Neural cell (in vitro differentiated cells): ENCODE results near the gene ZBTB7C. TPM values are rescaled to one million over a fixed set of nuclear protein-coding genes. Genes with fewer than 3 reads are reported as not detected.

Experiments
- H2AFZ ChIP-seq: fragments of 200-600, 300-800 bp; sonication (generic), shearing (Covaris generic); 2 replicates; pipeline ENCODE4 v1.6.0; 2014; ENCODE audit warnings: low read depth, mild to moderate bottlenecking, antibody characterized with exemption, low read length, moderate library complexity
- H3F3A ChIP-seq: fragments of 200-600 bp; shearing (Covaris generic); 2 replicates; pipeline ENCODE4 v1.6.1; 2016; ENCODE audit warnings: mild to moderate bottlenecking, moderate library complexity, mixed read lengths, antibody characterized with exemption, low read length; ENCODE audit not compliant: insufficient read depth, poor library complexity, severe bottlenecking
- H3K27ac ChIP-seq: fragments of 200-600, 300-800 bp; sonication (generic), shearing (Covaris generic); 2 replicates; pipeline ENCODE4 v1.5.1; 2014; ENCODE audit warnings: mild to moderate bottlenecking, low read length, moderate library complexity
- H3K27me3 ChIP-seq: fragments of 300-800, 200-600 bp; sonication (generic), shearing (Covaris generic); 2 replicates; pipeline ENCODE4 v1.6.0; 2014; ENCODE audit warnings: mild to moderate bottlenecking, low read depth, low read length, moderate library complexity; ENCODE audit not compliant: insufficient read depth
- H3K36me3 ChIP-seq: fragments of 300-800, 200-600 bp; sonication (generic), shearing (Covaris generic); 2 replicates; pipeline ENCODE4 v1.5.1; 2014; ENCODE audit warnings: mild to moderate bottlenecking, antibody characterized with exemption, low read length, moderate library complexity; ENCODE audit not compliant: insufficient read depth
- H3K4me2 ChIP-seq: fragments of 300-800, 200-600 bp; sonication (generic), shearing (Covaris generic); 2 replicates; pipeline ENCODE4 v1.6.0; 2014; ENCODE audit warnings: mild to moderate bottlenecking, low read length
- H3K4me3 ChIP-seq: fragments of 300-800, 200-600 bp; sonication (generic), shearing (Covaris generic); 2 replicates; pipeline ENCODE4 v1.5.1; 2014; ENCODE audit warnings: mild to moderate bottlenecking, low read length, moderate library complexity
- H3K79me2 ChIP-seq: fragments of 200-600 bp; shearing (Covaris generic); replicated peaks from 2 replicates; pipeline ENCODE4 v1.6.0; 2014; ENCODE audit warnings: mild to moderate bottlenecking, low read length, moderate library complexity; ENCODE audit not compliant: insufficient read depth
- H3K9ac ChIP-seq: fragments of 300-800, 200-600 bp; sonication (generic), shearing (Covaris generic); 2 replicates; pipeline ENCODE4 v1.6.1; 2016; ENCODE audit warnings: mild to moderate bottlenecking, low read length, mixed read lengths
- H3K9me2 ChIP-seq: fragments of 200-600 bp; shearing (Covaris generic); 2 replicates; pipeline ENCODE4 v1.6.1; 2016; ENCODE audit warnings: mild to moderate bottlenecking, low read length, mixed read lengths; ENCODE audit not compliant: insufficient read depth
- H3K9me3 ChIP-seq: fragments of 200-600, 300-800 bp; sonication (generic), shearing (Covaris generic); 2 replicates; pipeline ENCODE4 v1.6.1; 2016; ENCODE audit warnings: mild to moderate bottlenecking, mixed run types, low read length, moderate library complexity, mixed read lengths
- H4K20me1 ChIP-seq: fragments of 200-600 bp; shearing (Covaris generic); 2 replicates; pipeline ENCODE4 v1.6.1; 2016; ENCODE audit warnings: mild to moderate bottlenecking, mixed run types; ENCODE audit not compliant: insufficient read depth
- EP300 ChIP-seq: fragments of 450-650 bp; conservative IDR thresholded peaks from 2 replicates; pipeline ENCODE4 v1.6.1; 2014; ENCODE audit warnings: antibody characterized with exemption, mild to moderate bottlenecking, moderate library complexity; ENCODE audit not compliant: poor library complexity, severe bottlenecking
- EZH2 ChIP-seq: fragments of 200-600, 300-800 bp; shearing (Covaris generic), sonication (generic); IDR thresholded peaks from 2 replicates; pipeline ENCODE4 v1.6.1; 2014; ENCODE audit warnings: antibody characterized with exemption, low read length, borderline replicate concordance, mild to moderate bottlenecking; ENCODE audit not compliant: insufficient read depth, poor library complexity, severe bottlenecking
- MXI1 ChIP-seq: fragments of 450-650 bp; conservative IDR thresholded peaks from 2 replicates; pipeline ENCODE4 v1.6.1; 2014; ENCODE audit warnings: antibody characterized with exemption, mild to moderate bottlenecking; ENCODE audit not compliant: poor library complexity, severe bottlenecking
- POLR2AphosphoS5 ChIP-seq: IDR thresholded peaks from 2 replicates; pipeline ENCODE4 v1.6.1; 2012
- RAD21 ChIP-seq: fragments of 450-650 bp; conservative IDR thresholded peaks from 2 replicates; pipeline ENCODE4 v1.6.1; 2014; ENCODE audit warnings: antibody characterized with exemption, mild to moderate bottlenecking, moderate library complexity
- SMC3 ChIP-seq: fragments of 450-650 bp; conservative IDR thresholded peaks from 2 replicates; pipeline ENCODE4 v1.6.1; 2014; ENCODE audit warnings: antibody characterized with exemption, mild to moderate bottlenecking, moderate library complexity; ENCODE audit not compliant: poor library complexity
- TAF1 ChIP-seq: IDR thresholded peaks from 2 replicates; pipeline ENCODE4 v1.6.1; 2012; ENCODE audit warnings: low read depth
- polyA plus RNA-seq: library from polyadenylated mRNA; depleted of rRNA; stranded (reverse); fragments of >200 nt; gene quantifications from 2 replicates; pipeline ENCODE4 v1.2.3, GENCODE V29; 2014
- TF ChIP-seq, protein P1 (sequence below): IDR thresholded peaks from 2 replicates; pipeline ENCODE4 v1.6.1; 2012; ENCODE audit warnings: borderline replicate concordance
- TF ChIP-seq, protein P2 (sequence below): fragments of 450-650 bp; IDR thresholded peaks from 2 replicates; pipeline ENCODE4 v1.5.1; 2014; ENCODE audit warnings: antibody characterized with exemption, mild to moderate bottlenecking, moderate library complexity; ENCODE audit not compliant: poor library complexity, severe bottlenecking

Gene ZBTB7C
- polyA plus RNA-seq, 1 donor from 2014 or later, result 2.4 TPM

DNA sequence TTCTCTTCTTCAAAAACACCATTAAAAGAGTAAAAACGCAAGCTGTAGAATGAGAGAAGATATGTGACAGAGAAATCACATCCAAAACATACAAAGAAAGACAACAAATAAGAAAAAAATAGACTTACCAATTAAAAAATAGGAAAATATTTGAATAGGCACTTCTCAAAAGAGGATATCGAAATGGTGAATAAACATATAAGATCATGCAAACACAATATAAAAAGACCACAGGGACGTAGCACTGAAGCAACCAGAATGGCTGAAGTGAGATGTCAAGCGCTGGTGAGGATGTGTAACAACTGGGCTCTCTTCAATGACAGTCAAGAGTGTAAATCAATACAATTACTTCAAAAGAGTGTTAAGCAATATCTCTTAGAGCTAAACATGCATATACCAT is 202.3 kb downstream of the ZBTB7C start:
- no peak overlapping the region for H3K9ac ChIP-seq
- no peaks in the 10 kb centered on the region for H3K79me2 ChIP-seq
- H4K20me1 ChIP-seq, result no peaks in the 10 kb centered on the region
- H3K27ac ChIP-seq, result no peak overlapping the region
- no peaks in the 10 kb centered on the region for H3F3A ChIP-seq
- no peak overlapping the region for H2AFZ ChIP-seq
- H3K9me2 ChIP-seq, result no peaks in the 10 kb centered on the region
- no peak for TF ChIP-seq RAD21
- no peak for TF ChIP-seq POLR2AphosphoS5
- no peak for TF ChIP-seq MXI1
- TF ChIP-seq EZH2, result no peak
- TF ChIP-seq, protein P1, sequence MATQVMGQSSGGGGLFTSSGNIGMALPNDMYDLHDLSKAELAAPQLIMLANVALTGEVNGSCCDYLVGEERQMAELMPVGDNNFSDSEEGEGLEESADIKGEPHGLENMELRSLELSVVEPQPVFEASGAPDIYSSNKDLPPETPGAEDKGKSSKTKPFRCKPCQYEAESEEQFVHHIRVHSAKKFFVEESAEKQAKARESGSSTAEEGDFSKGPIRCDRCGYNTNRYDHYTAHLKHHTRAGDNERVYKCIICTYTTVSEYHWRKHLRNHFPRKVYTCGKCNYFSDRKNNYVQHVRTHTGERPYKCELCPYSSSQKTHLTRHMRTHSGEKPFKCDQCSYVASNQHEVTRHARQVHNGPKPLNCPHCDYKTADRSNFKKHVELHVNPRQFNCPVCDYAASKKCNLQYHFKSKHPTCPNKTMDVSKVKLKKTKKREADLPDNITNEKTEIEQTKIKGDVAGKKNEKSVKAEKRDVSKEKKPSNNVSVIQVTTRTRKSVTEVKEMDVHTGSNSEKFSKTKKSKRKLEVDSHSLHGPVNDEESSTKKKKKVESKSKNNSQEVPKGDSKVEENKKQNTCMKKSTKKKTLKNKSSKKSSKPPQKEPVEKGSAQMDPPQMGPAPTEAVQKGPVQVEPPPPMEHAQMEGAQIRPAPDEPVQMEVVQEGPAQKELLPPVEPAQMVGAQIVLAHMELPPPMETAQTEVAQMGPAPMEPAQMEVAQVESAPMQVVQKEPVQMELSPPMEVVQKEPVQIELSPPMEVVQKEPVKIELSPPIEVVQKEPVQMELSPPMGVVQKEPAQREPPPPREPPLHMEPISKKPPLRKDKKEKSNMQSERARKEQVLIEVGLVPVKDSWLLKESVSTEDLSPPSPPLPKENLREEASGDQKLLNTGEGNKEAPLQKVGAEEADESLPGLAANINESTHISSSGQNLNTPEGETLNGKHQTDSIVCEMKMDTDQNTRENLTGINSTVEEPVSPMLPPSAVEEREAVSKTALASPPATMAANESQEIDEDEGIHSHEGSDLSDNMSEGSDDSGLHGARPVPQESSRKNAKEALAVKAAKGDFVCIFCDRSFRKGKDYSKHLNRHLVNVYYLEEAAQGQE, result no peak
- no peak for TF ChIP-seq SMC3
- no peak overlapping the region for H3K4me3 ChIP-seq
- H3K9me3 ChIP-seq, result no peaks in the 10 kb centered on the region
- no peaks in the 10 kb centered on the region for H3K36me3 ChIP-seq
- H3K27me3 ChIP-seq, result no peaks in the 10 kb centered on the region
- no peak overlapping the region for H3K4me2 ChIP-seq

DNA sequence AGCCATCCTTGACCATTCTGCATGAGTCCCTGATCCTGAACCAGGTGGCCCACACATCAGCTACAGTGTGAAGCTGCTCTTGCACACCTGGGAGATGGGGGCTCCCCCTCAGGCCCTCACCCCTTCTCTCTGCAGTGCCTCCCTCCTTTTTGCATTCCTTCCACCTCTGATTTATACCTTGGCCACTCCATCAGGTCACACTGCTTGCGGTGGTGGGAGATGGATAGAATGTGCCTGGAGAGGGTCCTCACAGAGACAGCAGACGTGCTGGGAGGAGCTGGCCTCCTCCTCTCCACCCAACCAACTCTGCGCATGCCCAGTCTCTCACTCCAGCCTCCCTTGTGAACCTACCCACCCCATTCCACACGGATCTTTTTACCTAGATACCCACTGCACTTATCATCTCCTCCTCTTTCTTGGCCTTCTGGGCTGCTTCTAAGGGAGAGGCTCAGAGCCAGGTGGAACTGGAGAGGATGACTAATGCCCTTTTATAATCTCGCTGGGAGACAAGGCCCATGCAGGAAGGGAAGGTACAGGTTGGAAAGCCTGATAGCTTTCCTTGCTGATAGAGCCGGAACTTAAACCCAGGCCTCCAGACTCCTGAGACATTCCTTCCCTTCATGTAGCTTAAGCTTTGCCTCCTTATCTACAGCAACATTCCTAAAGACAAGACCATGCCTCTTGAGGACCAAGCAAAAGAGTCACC is 205.1 kb downstream of the ZBTB7C start:
- no peaks in the 10 kb centered on the region for H3K9me2 ChIP-seq
- no peaks in the 10 kb centered on the region for H4K20me1 ChIP-seq
- no peaks in the 10 kb centered on the region for H3K36me3 ChIP-seq
- H3K9me3 ChIP-seq, result no peaks in the 10 kb centered on the region
- TF ChIP-seq EP300, result no peak
- TF ChIP-seq POLR2AphosphoS5, result no peak
- TF ChIP-seq EZH2, result no peak
- TF ChIP-seq, protein P1, result no peak
- TF ChIP-seq RAD21, result no peak
- TF ChIP-seq SMC3, result no peak
- TF ChIP-seq MXI1, result no peak
- TF ChIP-seq TAF1, result no peak
- TF ChIP-seq, protein P2, sequence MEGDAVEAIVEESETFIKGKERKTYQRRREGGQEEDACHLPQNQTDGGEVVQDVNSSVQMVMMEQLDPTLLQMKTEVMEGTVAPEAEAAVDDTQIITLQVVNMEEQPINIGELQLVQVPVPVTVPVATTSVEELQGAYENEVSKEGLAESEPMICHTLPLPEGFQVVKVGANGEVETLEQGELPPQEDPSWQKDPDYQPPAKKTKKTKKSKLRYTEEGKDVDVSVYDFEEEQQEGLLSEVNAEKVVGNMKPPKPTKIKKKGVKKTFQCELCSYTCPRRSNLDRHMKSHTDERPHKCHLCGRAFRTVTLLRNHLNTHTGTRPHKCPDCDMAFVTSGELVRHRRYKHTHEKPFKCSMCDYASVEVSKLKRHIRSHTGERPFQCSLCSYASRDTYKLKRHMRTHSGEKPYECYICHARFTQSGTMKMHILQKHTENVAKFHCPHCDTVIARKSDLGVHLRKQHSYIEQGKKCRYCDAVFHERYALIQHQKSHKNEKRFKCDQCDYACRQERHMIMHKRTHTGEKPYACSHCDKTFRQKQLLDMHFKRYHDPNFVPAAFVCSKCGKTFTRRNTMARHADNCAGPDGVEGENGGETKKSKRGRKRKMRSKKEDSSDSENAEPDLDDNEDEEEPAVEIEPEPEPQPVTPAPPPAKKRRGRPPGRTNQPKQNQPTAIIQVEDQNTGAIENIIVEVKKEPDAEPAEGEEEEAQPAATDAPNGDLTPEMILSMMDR, result no peak
- H2AFZ ChIP-seq, result no peak overlapping the region
- no peak overlapping the region for H3K4me3 ChIP-seq
- H3K79me2 ChIP-seq, result no peaks in the 10 kb centered on the region
- H3K4me2 ChIP-seq, result no peak overlapping the region
- H3K27ac ChIP-seq, result no peak overlapping the region
- H3F3A ChIP-seq, result no peaks in the 10 kb centered on the region
- no peaks in the 10 kb centered on the region for H3K27me3 ChIP-seq
- no peak overlapping the region for H3K9ac ChIP-seq
